ENCODE measurements around the gene TOP2B. TPM values are rescaled to one million over a fixed set of nuclear protein-coding genes. Genes with fewer than 3 reads are reported as not detected.
A peak's percentile ranks its signal among the peaks of the same experiment; 100 is the strongest.

Gene TOP2B
- total RNA-seq, 4 donors from 2014 or later, result 56.1 to 274 (median 120) TPM

DNA sequence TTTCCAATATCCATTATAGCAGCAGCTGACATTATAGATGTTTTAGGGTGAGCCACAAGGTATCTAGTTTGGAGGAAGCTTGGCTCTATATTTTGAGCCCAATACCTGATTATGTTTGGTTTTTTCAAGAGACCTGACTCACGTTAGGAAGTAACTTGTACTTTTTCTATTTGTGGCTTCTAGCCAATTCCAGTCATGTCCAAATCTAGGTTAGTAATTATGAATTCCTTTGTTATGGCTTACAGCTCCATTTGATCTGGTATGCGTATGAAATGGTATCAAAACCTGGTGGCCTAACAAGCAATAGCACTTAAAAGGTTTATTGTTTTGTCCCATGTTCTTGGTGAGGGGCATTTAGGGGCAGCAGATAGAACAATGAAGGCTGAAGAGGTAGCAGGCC is 115.9 kb downstream of the TOP2B start:
- H3K9me3 ChIP-seq, result no peaks in the 10 kb centered on the region
- H3K27ac ChIP-seq, result no peak overlapping the region
- H3K4me1 ChIP-seq, result no peaks in the 10 kb centered on the region
- no peak overlapping the region for H3K4me3 ChIP-seq
- intact Hi-C loops (cut with DNase I; ENCODE audit: low total_unique reads), result no loop called here
- no peaks in the 10 kb centered on the region for H3K27me3 ChIP-seq
- no peaks in the 10 kb centered on the region for H3K36me3 ChIP-seq
- DNase-seq, result no peak
- TF ChIP-seq POLR2A (IDR thresholded peaks at IDR 0.05), result no peak
- TF ChIP-seq, protein P1, sequence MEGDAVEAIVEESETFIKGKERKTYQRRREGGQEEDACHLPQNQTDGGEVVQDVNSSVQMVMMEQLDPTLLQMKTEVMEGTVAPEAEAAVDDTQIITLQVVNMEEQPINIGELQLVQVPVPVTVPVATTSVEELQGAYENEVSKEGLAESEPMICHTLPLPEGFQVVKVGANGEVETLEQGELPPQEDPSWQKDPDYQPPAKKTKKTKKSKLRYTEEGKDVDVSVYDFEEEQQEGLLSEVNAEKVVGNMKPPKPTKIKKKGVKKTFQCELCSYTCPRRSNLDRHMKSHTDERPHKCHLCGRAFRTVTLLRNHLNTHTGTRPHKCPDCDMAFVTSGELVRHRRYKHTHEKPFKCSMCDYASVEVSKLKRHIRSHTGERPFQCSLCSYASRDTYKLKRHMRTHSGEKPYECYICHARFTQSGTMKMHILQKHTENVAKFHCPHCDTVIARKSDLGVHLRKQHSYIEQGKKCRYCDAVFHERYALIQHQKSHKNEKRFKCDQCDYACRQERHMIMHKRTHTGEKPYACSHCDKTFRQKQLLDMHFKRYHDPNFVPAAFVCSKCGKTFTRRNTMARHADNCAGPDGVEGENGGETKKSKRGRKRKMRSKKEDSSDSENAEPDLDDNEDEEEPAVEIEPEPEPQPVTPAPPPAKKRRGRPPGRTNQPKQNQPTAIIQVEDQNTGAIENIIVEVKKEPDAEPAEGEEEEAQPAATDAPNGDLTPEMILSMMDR (IDR thresholded peaks at IDR 0.05), result no peak

DNA sequence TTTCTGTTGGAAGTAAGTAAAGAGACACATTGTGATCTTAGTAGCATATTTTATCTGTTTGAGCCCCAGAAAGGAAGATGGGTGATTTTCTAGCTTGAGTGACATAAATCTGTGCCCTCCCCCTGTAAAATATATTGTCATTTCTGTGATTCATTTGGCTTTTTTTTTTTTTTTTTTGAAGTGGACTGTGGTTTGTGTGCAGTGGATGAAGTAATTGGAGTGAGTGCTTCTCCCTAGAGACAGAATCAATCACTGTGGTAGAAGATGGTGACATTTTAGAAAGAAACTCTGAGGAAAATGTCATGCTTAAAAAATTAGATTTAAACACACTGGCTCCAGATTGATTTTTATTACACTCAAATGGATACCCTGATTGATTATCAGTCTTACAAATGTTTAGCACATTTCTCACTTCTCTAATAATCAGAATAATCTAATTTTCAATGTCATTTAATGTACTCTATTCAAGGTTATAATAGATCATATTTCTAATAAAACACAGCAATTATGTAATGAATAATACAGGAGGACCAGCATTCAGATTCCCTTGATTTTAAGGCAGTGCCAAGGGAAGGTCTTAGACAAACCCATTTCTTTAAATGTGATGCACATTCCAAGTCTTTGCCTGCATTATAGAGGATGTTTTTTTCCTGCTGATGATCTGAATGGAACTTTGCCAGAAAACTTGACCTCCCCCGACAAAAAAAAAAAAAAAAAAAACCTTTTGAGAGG is 116.6 kb downstream of the TOP2B start:
- Histone ChIP-seq H3K4me1 (no peaks in the 10 kb centered on the region), H3K27ac (no peak overlapping the region), H3K4me3 (no peak overlapping the region), H3K36me3 (no peaks in the 10 kb centered on the region), H3K9me3 (no peaks in the 10 kb centered on the region), H3K27me3 (no peaks in the 10 kb centered on the region)
- no peak for DNase-seq
- TF ChIP-seq, protein P1 (IDR thresholded peaks at IDR 0.05), result no peak
- TF ChIP-seq POLR2A (IDR thresholded peaks at IDR 0.05), result no peak
- intact Hi-C loops (cut with DNase I; ENCODE audit: low total_unique reads), result no loop called here

Small RNAs within 50 kb of the gene (microRNA-seq; reads per million reads assigned to microRNA genes)
- 5.9 reads per million, percentile 7 among the genes with 10 or more reads in this experiment for gene MIR4442 (ENCODE audit: borderline microRNAs expressed, borderline replicate concordance)

Small RNAs within 50 kb of the gene (small RNA-seq; reads per million reads assigned to genes)
- gene CRIP1P2 (not detected), gene RF01161 (not detected), gene RF02271 (not detected)

Other genes with a start within 250 kb of the TOP2B start
- gene RARB, start 236.6 kb downstream of the TOP2B start, total RNA-seq, result 10 to 100 TPM in 3 of 4 donors, 1 to 10 TPM in 1; 6.7 to 63.0 (median 14.5) TPM
- 10 to 100 TPM in 3 of 4 donors, 1 to 10 TPM in 1; 7.4 to 59.2 (median 30.3) TPM for gene NGLY1, start 118.5 kb upstream of the TOP2B start, total RNA-seq
- gene OXSM, start 125.2 kb upstream of the TOP2B start, total RNA-seq, result 10 to 100 TPM in 2 of 4 donors, 1 to 10 TPM in 2; 4.9 to 29.0 (median 12.8) TPM

Data from uterus (tissue), 4 donors.